CD14-positive monocyte (primary cell): Measurements from ENCODE around the gene TTLL7. TPM values are rescaled to one million over a fixed set of nuclear protein-coding genes. Genes with fewer than 3 reads are reported as not detected.

ENCODE experiments used
- DNase-seq, 3 donors: peaks; one replicate each; pipeline ENCODE4 v3.0.0-alpha.2; 2011 to 2022
- H2AFZ ChIP-seq: 2 replicates; pipeline ENCODE4 v1.6.0; 2012; ENCODE audit warnings: mild to moderate bottlenecking, low read depth, low read length, inconsistent platforms; ENCODE audit not compliant: insufficient read depth, poor library complexity, severe bottlenecking
- H3K27ac ChIP-seq, 2 donors: 1 replicate in 1 of 2; 2 replicates in 1 of 2; pipeline ENCODE4 v1.5.1; 2012 to 2013; ENCODE audit warnings: low read length in 2 of 2, control low read depth in 1 of 2, inconsistent platforms in 1 of 2, low read depth in 1 of 2, mild to moderate bottlenecking in 1 of 2
- H3K27me3 ChIP-seq, 2 donors: one replicate each; pipeline versions ENCODE4 v1.6.0 to v1.6.1; 2011 to 2013; ENCODE audit warnings: low read length in 2 of 2; ENCODE audit not compliant: control insufficient read depth in 2 of 2, insufficient read depth in 2 of 2
- H3K36me3 ChIP-seq, 2 donors: replicated peaks in 1 of 2; 1 replicate in 1 of 2; 2 replicates in 1 of 2; pipeline versions ENCODE4 v1.5.1 to v1.6.1; 2012 to 2013; ENCODE audit warnings: low read length in 2 of 2, control low read depth in 1 of 2, inconsistent platforms in 1 of 2, mild to moderate bottlenecking in 1 of 2; ENCODE audit not compliant: insufficient read depth in 2 of 2, control insufficient read depth in 1 of 2
- H3K4me1 ChIP-seq, 2 donors: 1 replicate in 1 of 2; 2 replicates in 1 of 2; pipeline versions ENCODE4 v1.5.1 to v1.6.1; 2012 to 2013; ENCODE audit warnings: low read length in 2 of 2, control low read depth in 1 of 2, inconsistent platforms in 1 of 2, mild to moderate bottlenecking in 1 of 2, moderate library complexity in 1 of 2; ENCODE audit not compliant: insufficient read depth in 2 of 2, control insufficient read depth in 1 of 2
- H3K4me2 ChIP-seq: replicated peaks from 2 replicates; pipeline ENCODE3; 2012; ENCODE audit warnings: low read length, moderate library complexity, mild to moderate bottlenecking; ENCODE audit not compliant: poor library complexity, severe bottlenecking; ENCODE audit errors: extremely low read depth
- H3K4me3 ChIP-seq, 3 experiments: fragments of 200-600 bp in 1 of 3; sonication (generic) in 1 of 3; replicated peaks in 1 of 3; 1 replicate in 2 of 3; 2 replicates in 1 of 3; pipeline ENCODE4 v1.5.1; 2011 to 2013; ENCODE audit warnings: low read length in 3 of 3, mild to moderate bottlenecking in 3 of 3, control low read depth in 2 of 3, low read depth in 2 of 3, inconsistent platforms in 1 of 3, moderate library complexity in 1 of 3
- H3K79me2 ChIP-seq: 2 replicates; pipeline ENCODE4 v1.6.0; 2012; ENCODE audit warnings: mild to moderate bottlenecking, control low read depth, inconsistent platforms, low read length, moderate library complexity; ENCODE audit not compliant: insufficient read depth
- H3K9ac ChIP-seq: 2 replicates; pipeline ENCODE4 v1.6.0; 2017; ENCODE audit warnings: low read length, mild to moderate bottlenecking; ENCODE audit not compliant: insufficient read depth, poor library complexity, severe bottlenecking
- H3K9me3 ChIP-seq, 2 donors: replicated peaks in 1 of 2; 1 replicate in 1 of 2; 2 replicates in 1 of 2; pipeline versions ENCODE4 v1.5.1 to v1.6.1; 2012 to 2013; ENCODE audit warnings: low read length in 2 of 2, control low read depth in 1 of 2; ENCODE audit not compliant: control insufficient read depth in 1 of 2, insufficient read depth in 1 of 2
- H4K20me1 ChIP-seq: 2 replicates; pipeline ENCODE4 v1.6.0; 2012; ENCODE audit warnings: mild to moderate bottlenecking, low read length, control low read depth, moderate library complexity; ENCODE audit not compliant: insufficient read depth
- H3K27ac Mint-ChIP-seq, 7 donors: one replicate each; pipeline ENCODE4 v1.8.0; 2020; ENCODE audit warnings: mild to moderate bottlenecking in 7 of 7, mixed read lengths in 7 of 7, moderate library complexity in 6 of 7, inconsistent platforms in 2 of 7
- H3K27me3 Mint-ChIP-seq, 3 donors: one replicate each; pipeline ENCODE4 v1.8.0; 2021 to 2022; ENCODE audit warnings: low read depth in 3 of 3, mild to moderate bottlenecking in 3 of 3, mixed read lengths in 3 of 3, moderate library complexity in 3 of 3, inconsistent platforms in 1 of 3
- H3K36me3 Mint-ChIP-seq, 2 donors: one replicate each; pipeline ENCODE4 v1.8.0; 2020; ENCODE audit warnings: mixed read lengths in 2 of 2, inconsistent platforms in 1 of 2, mild to moderate bottlenecking in 1 of 2
- H3K4me1 Mint-ChIP-seq: one replicate; pipeline ENCODE4 v1.8.0; 2020; ENCODE audit warnings: mild to moderate bottlenecking, mixed read lengths
- H3K4me3 Mint-ChIP-seq, 2 donors: one replicate each; pipeline ENCODE4 v1.8.0; 2020; ENCODE audit warnings: mild to moderate bottlenecking in 2 of 2, mixed read lengths in 2 of 2, moderate library complexity in 1 of 2
- H3K9me3 Mint-ChIP-seq, 7 donors: one replicate each; pipeline ENCODE4 v1.8.0; 2020 to 2022; ENCODE audit warnings: mixed read lengths in 7 of 7, mild to moderate bottlenecking in 6 of 7, moderate library complexity in 6 of 7, inconsistent platforms in 2 of 7
- CTCF ChIP-seq: fragments of 200-600 bp; IDR thresholded peaks from one replicate; pipeline ENCODE4 v1.8.0; 2022; ENCODE audit warnings: antibody characterized with exemption, mild to moderate bottlenecking
- WGBS: methylation state at CpG from one replicate; pipeline ENCODE4 v1.1.5; 2013; ENCODE audit warnings: missing lambda C conversion rate; ENCODE audit not compliant: insufficient coverage; 5-methylcytosine and 5-hydroxymethylcytosine counted together
- intact Hi-C, 2 donors: fragments of 100-400 bp; cut with micrococcal nuclease; formaldehyde crosslinking; loops; one replicate each; pipeline versions ENCODE4 v1.15.0 to v1.15.1; 2023
- polyA plus RNA-seq, 3 donors: library from polyadenylated mRNA; depleted of rRNA in 1 of 3; unstranded in 2 of 3; stranded (reverse) in 1 of 3; fragments of 300-500 nt in 2 of 3; fragments of >200 nt in 1 of 3; fragmentation: Illumina TruSeq in 2 of 3; gene quantifications; 1 replicate in 2 of 3; 2 replicates in 1 of 3; pipeline ENCODE4 v1.2.3, GENCODE V29; 2012 to 2021

TTLL7 gene
- polyA plus RNA-seq, 3 donors: 0.12 to 0.69 TPM; not detected in 1

- Histone ChIP-seq H3K9ac (no peak overlapping the region), H3K36me3 (no peaks in the 10 kb centered on the region), H3K27me3 (peaks cover 18 to 25% of the 10 kb centered on the region in 2 donors), H3K79me2 (no peaks in the 10 kb centered on the region), H2AFZ (no peak overlapping the region), H3K4me3 (no peak overlapping the region), H4K20me1 (no peaks in the 10 kb centered on the region), H3K27ac (no peak overlapping the region), H3K4me2 (no peak overlapping the region), H3K9me3 (no peaks in the 10 kb centered on the region), H3K4me1 (no peaks in the 10 kb centered on the region)
- no peak for DNase-seq
- Mint-ChIP-seq H3K4me1 (peaks cover 6% of the 10 kb centered on the region), H3K27me3 (peaks cover 17 to 33% (median 30%) of the 10 kb centered on the region in 3 donors), H3K9me3 (peaks cover 0 to 3% (median 0%) of the 10 kb centered on the region in 7 donors), H3K4me3 (no peak overlapping the region), H3K27ac (peak overlapping the region in 1 of 7 donors; percentile 47), H3K36me3 (no peaks in the 10 kb centered on the region)
- intact Hi-C loops: no loop called here
- no peak for TF ChIP-seq CTCF
- no CpG with 5 or more reads among the region's 1 CpG for WGBS
Measured at GRCh38 chr1:83994111-83994510, 4.8 kb downstream of the TTLL7 start.

GRCh38 chr1:83990734-83991133 lies 8.2 kb downstream of the TTLL7 start:
- no peak for DNase-seq
- H3K9me3 Mint-ChIP-seq: peaks cover 3 to 14% (median 10%) of the 10 kb centered on the region in 7 donors
- H3K4me3 ChIP-seq: no peak overlapping the region
- intact Hi-C loops: no loop called here
- no peak overlapping the region for H3K9ac ChIP-seq
- H2AFZ ChIP-seq: no peak overlapping the region
- no peak overlapping the region for H3K4me2 ChIP-seq
- peak overlapping the region in 1 of 7 donors; percentile 4 for H3K27ac Mint-ChIP-seq
- no peaks in the 10 kb centered on the region for H3K36me3 Mint-ChIP-seq
- no peaks in the 10 kb centered on the region for H4K20me1 ChIP-seq
- H3K36me3 ChIP-seq: no peaks in the 10 kb centered on the region
- H3K4me1 ChIP-seq: no peaks in the 10 kb centered on the region
- H3K79me2 ChIP-seq: no peaks in the 10 kb centered on the region
- no peaks in the 10 kb centered on the region for H3K4me1 Mint-ChIP-seq
- H3K27me3 ChIP-seq: no peaks in the 10 kb centered on the region
- 100% methylated on average over 1 of the region's 2 CpGs for WGBS
- no peak for TF ChIP-seq CTCF
- no peak overlapping the region for H3K4me3 Mint-ChIP-seq
- peaks cover 5 to 6% of the 10 kb centered on the region in 2 donors for H3K9me3 ChIP-seq
- H3K27ac ChIP-seq: no peak overlapping the region
- peaks cover 4 to 8% (median 6%) of the 10 kb centered on the region in 3 donors for H3K27me3 Mint-ChIP-seq
